ENCODE data around the gene MXI1.

GRCh38 chr10:110284262-110284661 lies 76.9 kb downstream of the MXI1 start:
- no peak for TF ChIP-seq ESRRA (CRISPR knock-in tag; IDR thresholded peaks at IDR 0.05; ENCODE audit: borderline replicate concordance)
- TF ChIP-seq CTCF (IDR thresholded peaks at IDR 0.05) = no peak
- TF ChIP-seq NR2C2 (CRISPR knock-in tag; IDR thresholded peaks at IDR 0.05) = no peak
- no peak for TF ChIP-seq AFF4 (CRISPR knock-in tag; IDR thresholded peaks at IDR 0.05; ENCODE audit: borderline replicate concordance)
- TF ChIP-seq ATF6 (CRISPR knock-in tag; IDR thresholded peaks at IDR 0.05) = no peak
- TF ChIP-seq ZNF263 (CRISPR knock-in tag; IDR thresholded peaks at IDR 0.05; ENCODE audit: low read depth) = no peak
- TF ChIP-seq NFYB (CRISPR knock-in tag; conservative IDR thresholded peaks at IDR 0.05; ENCODE audit: low read depth) = no peak
- TF ChIP-seq ZNF512 (CRISPR knock-in tag; IDR thresholded peaks at IDR 0.05; ENCODE audit: borderline replicate concordance) = no peak
- no peak for TF ChIP-seq ATF3 (CRISPR knock-in tag; conservative IDR thresholded peaks at IDR 0.05)
- no peak for TF ChIP-seq USF2 (CRISPR knock-in tag; IDR thresholded peaks at IDR 0.05)
- TF ChIP-seq SP1 (CRISPR knock-in tag; conservative IDR thresholded peaks at IDR 0.05) = no peak

Measured in WTC11 (cell line).